ENCODE measurements around the gene MADCAM1.

DNA sequence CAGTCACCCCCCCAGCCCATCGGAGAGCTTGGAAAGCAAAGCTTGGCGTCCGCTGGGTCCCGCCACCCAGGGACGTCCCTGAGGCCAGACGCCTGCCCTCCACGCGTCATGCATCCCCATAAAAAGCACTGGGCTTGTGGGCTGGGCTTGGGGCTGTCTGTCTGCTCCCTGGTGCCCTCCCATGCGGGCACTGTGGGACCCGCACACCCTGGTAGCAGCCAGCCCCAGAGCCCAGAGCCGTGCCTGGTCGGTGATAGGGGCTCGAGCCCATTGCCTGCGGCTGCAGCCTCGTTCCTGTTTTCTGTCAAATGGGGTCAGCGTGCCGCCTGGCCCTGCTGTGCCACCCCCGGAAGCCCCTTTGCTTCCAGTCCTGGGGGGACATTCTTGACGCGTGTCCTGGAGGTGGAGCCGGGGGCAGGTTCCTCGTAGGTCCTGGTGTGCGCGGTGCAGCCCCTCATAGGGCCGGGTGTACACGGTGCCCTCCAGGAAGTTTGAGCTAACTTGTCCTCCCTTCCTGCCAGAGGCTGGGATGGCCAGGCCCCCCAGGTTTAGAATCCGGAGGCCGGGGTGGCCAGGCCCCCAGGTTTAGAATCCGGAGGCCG lies 43.2 kb downstream of the MADCAM1 start:
- TF ChIP-seq, protein P1, sequence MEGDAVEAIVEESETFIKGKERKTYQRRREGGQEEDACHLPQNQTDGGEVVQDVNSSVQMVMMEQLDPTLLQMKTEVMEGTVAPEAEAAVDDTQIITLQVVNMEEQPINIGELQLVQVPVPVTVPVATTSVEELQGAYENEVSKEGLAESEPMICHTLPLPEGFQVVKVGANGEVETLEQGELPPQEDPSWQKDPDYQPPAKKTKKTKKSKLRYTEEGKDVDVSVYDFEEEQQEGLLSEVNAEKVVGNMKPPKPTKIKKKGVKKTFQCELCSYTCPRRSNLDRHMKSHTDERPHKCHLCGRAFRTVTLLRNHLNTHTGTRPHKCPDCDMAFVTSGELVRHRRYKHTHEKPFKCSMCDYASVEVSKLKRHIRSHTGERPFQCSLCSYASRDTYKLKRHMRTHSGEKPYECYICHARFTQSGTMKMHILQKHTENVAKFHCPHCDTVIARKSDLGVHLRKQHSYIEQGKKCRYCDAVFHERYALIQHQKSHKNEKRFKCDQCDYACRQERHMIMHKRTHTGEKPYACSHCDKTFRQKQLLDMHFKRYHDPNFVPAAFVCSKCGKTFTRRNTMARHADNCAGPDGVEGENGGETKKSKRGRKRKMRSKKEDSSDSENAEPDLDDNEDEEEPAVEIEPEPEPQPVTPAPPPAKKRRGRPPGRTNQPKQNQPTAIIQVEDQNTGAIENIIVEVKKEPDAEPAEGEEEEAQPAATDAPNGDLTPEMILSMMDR (conservative IDR thresholded peaks at IDR 0.05; ENCODE audit: low read depth, low read length), result no peak
- no peak for TF ChIP-seq EZH2 (IDR thresholded peaks at IDR 0.05; ENCODE audit: borderline replicate concordance, low read depth, low read length, poor library complexity, severe bottlenecking)
